ENCODE measurements around the gene GJB1. TPM values are rescaled to one million over a fixed set of nuclear protein-coding genes. Genes with fewer than 3 reads are reported as not detected.
A peak's percentile ranks its signal among the peaks of the same experiment; 100 is the strongest.
"Not testable (repeated sequence)": the region's sequence is repeated elsewhere in the genome, so short reads cannot be mapped to it uniquely, and the experiment has no call there.

Gene GJB1
- polyA plus RNA-seq, 1 experiment, result not detected

DNA sequence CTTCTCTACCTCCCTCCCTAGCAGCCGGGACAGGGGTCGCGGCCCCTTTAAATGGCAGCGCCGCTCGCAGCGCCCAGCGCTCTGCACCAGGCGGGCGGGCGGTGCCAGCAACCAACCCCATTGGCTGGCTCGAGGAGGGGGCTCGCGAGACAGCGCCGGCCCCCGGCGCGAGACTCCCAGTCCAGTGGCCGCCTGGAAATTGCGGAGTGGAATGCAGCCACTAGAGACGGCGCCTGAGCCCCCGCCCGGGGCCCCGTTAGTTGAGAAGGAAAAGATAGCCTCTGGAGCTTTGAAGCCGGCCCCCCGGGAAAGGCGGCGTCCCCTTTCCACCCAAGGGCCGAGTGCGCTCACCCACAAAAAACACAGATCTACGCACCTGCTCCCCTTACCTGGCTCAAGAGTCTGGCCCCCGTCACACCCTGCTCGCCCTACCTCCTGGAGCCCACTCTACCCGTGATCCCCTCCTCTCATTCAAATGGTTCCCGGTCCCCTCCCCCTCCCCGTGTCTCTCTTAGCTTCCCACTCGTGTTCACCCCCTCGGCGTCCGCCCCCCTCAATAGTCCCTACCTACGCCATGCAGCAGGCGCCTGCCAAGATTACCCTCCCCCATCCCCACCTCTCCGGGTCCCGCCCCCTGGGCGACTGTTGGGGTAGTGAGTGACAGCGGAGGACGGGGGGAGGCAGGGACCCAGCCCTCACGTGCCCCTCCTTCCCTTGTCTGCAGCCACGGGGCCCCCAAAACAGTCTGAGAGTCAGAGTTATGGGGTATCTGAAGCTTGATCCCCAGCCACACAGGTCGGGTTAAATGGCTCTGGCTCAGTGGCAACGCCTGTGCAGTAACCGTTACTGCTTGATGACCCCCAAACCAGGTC lies 31.3 kb downstream of the GJB1 start, which contains the start of gene ZMYM3:
ZMYM3 (minus strand) TSS at position 49 of the 872 bp plus-strand sequence. CDS start 885 bp downstream, outside the sequence.
- Histone ChIP-seq H3K36me3 (ENCODE audit: control insufficient read depth, insufficient read depth, low read length) (peaks cover 3% of the 10 kb centered on the region; the same call in 1 of the 2 replicates), H3K27me3 (ENCODE audit: control insufficient read depth, insufficient read depth, low read length) (no peaks in the 10 kb centered on the region), H3K4me3 (ENCODE audit: low read depth, low read length) (peak within 1 kb of the TSS; percentile 80)
- POLR2A ChIA-PET, result interaction anchor here (1.0 kb wide), 1 partner anchor 29 kb away, joined by 5 read pairs; the partner anchor contains the start of gene NONO
- CTCF ChIA-PET, result interaction anchor here (0.7 to 1.4 kb wide), 2 partner anchors 32 to 1171 kb away, joined by 3 read pairs; no protein-coding TSS in a partner anchor
- TF ChIP-seq, protein P1, sequence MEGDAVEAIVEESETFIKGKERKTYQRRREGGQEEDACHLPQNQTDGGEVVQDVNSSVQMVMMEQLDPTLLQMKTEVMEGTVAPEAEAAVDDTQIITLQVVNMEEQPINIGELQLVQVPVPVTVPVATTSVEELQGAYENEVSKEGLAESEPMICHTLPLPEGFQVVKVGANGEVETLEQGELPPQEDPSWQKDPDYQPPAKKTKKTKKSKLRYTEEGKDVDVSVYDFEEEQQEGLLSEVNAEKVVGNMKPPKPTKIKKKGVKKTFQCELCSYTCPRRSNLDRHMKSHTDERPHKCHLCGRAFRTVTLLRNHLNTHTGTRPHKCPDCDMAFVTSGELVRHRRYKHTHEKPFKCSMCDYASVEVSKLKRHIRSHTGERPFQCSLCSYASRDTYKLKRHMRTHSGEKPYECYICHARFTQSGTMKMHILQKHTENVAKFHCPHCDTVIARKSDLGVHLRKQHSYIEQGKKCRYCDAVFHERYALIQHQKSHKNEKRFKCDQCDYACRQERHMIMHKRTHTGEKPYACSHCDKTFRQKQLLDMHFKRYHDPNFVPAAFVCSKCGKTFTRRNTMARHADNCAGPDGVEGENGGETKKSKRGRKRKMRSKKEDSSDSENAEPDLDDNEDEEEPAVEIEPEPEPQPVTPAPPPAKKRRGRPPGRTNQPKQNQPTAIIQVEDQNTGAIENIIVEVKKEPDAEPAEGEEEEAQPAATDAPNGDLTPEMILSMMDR (IDR thresholded peaks at IDR 0.05; ENCODE audit: insufficient read depth, low read depth, low read length), result peak; percentile 7; the same call in 1 of the 2 replicates
- no peak for DNase-seq (ENCODE audit: low read depth)

DNA sequence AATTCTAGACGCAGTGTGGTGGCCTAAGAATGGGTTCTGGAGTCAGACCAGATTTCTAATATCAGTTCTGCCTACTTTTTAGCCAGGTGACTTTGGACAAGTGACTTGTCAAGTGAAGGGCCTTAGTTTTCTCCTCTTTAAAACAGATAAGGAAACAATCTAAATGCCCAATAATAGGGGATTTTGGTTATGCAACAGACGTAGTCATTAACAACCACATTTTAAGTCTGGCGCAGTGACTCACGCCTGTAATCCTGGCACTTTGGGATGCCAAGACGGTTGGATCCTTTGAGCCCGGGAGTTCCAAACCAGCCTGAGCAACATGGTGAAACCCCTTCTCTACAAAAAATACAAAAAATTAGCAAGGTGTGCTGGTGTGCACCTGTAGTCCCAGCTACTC lies 33.0 kb downstream of the GJB1 start:
- no peaks in the 10 kb centered on the region for H3K27me3 ChIP-seq (ENCODE audit: control insufficient read depth, insufficient read depth, low read length)
- CTCF ChIA-PET, result no interaction called here
- no peak overlapping the region for H3K4me3 ChIP-seq (ENCODE audit: low read depth, low read length)
- POLR2A ChIA-PET, result no interaction called here
- no peak for DNase-seq (ENCODE audit: low read depth)
- H3K36me3 ChIP-seq (ENCODE audit: control insufficient read depth, insufficient read depth, low read length), result no peaks in the 10 kb centered on the region
- TF ChIP-seq, protein P1 (IDR thresholded peaks at IDR 0.05; ENCODE audit: insufficient read depth, low read depth, low read length), result no peak

DNA sequence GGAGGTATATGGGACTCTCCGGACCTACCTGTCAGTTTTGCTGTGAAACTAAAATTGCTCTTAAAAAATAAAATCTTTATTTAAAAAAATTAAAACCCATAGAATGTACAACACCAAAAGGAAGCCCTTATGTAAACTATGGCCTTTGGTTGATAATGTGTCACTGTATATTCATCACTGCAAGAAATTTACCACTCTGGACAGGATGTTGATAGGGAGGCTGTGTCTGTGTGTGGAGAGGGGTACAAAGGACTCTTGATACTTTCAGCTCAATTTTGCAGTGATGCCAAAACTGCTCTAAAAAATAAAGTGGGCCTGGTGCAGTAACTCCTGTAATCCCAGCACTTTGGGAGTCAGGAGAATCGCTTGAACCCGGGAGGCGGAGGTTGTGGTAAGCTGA lies 33.8 kb downstream of the GJB1 start:
- Histone ChIP-seq H3K4me3 (ENCODE audit: low read depth, low read length) (no peak overlapping the region), H3K27me3 (ENCODE audit: control insufficient read depth, insufficient read depth, low read length) (no peaks in the 10 kb centered on the region), H3K36me3 (ENCODE audit: control insufficient read depth, insufficient read depth, low read length) (no peaks in the 10 kb centered on the region)
- CTCF ChIA-PET, result no interaction called here
- no peak for DNase-seq (ENCODE audit: low read depth)
- TF ChIP-seq, protein P1 (IDR thresholded peaks at IDR 0.05; ENCODE audit: insufficient read depth, low read depth, low read length), result no peak
- POLR2A ChIA-PET, result no interaction called here

DNA sequence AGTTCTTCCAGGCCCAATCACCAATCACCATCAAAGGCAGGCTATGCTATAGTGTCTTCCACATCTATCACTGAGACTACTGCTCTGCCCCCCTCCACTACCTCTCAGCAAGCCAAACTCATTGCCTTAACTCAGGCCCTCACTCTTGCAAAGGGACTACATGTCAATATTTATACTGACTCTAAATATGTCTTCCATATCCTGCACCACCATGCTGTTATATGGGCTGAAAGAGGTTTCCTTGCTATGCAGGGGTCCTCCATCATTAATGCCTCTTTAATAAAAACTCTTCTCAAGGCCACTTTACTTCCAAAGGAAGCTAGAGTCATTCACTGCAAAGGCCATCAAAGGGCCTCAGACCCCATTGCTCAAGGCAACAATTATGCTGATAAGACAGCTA lies 45.6 kb downstream of the GJB1 start:
- H3K27me3 ChIP-seq (ENCODE audit: control insufficient read depth, insufficient read depth, low read length); CTCF ChIA-PET; POLR2A ChIA-PET; DNase-seq (ENCODE audit: low read depth); H3K4me3 ChIP-seq (ENCODE audit: low read depth, low read length); H3K36me3 ChIP-seq (ENCODE audit: control insufficient read depth, insufficient read depth, low read length): not testable (repeated sequence)

DNA sequence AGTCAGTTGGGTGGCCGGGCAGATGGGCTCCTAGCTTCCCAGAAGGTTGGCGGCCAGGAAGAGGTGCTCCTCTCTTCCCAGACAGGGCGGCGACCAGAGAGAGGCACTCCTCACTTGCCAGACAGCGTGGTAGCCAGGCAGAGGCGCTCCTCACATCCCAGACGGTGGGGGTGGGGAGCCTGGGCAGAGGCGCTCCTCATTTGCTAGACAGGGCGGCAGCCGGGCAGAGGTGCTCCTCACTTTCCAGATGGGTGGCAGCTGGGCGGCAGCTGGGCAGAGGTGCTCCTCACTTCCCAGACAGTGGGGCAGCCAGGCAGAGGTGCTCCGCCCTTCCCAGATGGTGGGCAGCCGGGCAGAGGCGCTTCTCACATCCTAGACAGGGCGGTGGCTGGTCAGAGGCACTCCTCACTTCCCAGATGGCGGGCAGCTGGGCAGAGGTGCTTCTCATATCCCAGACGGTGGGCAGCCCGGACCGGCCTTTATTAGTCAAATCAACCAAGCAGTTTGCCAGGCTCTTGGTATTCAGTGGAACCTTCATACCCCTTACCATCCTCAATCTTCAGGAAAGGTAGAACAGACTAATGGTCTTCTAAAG lies 46.9 kb downstream of the GJB1 start:
- H3K4me3 ChIP-seq (ENCODE audit: low read depth, low read length), result no peak overlapping the region
- POLR2A ChIA-PET, result no interaction called here
- no peak for DNase-seq (ENCODE audit: low read depth)
- CTCF ChIA-PET, result no interaction called here
- no peaks in the 10 kb centered on the region for H3K27me3 ChIP-seq (ENCODE audit: control insufficient read depth, insufficient read depth, low read length)
- TF ChIP-seq, protein P1 (IDR thresholded peaks at IDR 0.05; ENCODE audit: insufficient read depth, low read depth, low read length), result no peak
- H3K36me3 ChIP-seq (ENCODE audit: control insufficient read depth, insufficient read depth, low read length), result no peaks in the 10 kb centered on the region

DNA sequence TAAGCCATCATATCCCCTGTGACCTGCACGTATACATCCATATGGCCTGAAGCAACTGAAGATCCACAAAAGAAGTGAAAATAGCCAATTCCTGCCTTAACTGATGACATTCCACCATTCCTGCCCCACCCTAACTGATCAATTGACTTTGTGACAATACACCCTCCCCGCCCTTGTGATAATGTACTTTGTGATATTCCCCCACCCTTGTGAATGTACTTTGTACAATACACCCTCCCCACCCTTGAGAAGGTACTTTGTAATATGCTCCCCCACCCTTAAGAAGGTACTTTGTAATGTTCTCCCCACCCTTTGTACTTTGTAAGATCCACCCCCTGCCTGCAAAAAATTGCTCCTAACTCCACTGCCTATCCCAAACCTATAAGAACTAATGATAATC lies 49.3 kb downstream of the GJB1 start:
- H3K36me3 ChIP-seq (ENCODE audit: control insufficient read depth, insufficient read depth, low read length); DNase-seq (ENCODE audit: low read depth); POLR2A ChIA-PET; CTCF ChIA-PET; H3K4me3 ChIP-seq (ENCODE audit: low read depth, low read length); H3K27me3 ChIP-seq (ENCODE audit: control insufficient read depth, insufficient read depth, low read length): not testable (repeated sequence)

All from BJ (cell line).